ENCODE results near the gene NFATC4. TPM values are rescaled to one million over a fixed set of nuclear protein-coding genes. Genes with fewer than 3 reads are reported as not detected.
"Not testable (repeated sequence)": the region's sequence is repeated elsewhere in the genome, so short reads cannot be mapped to it uniquely, and the experiment has no call there.

Gene NFATC4
- total RNA-seq, 2 experiments from 2014 or later = not detected

- peaks cover 26% of the 10 kb centered on the region for H3K27me3 Mint-ChIP-seq
- ChIA-PET POLR2A (interaction anchor here (0.6 kb wide), 1 partner anchor 60 kb away, joined by 3 read pairs; no protein-coding TSS in a partner anchor), CTCF (interaction anchor here (0.9 to 3.0 kb wide), 4 partner anchors 23 to 61 kb away, joined by 3 to 12 read pairs (median 5); no protein-coding TSS in a partner anchor)
- no peaks in the 10 kb centered on the region for H3K9me3 Mint-ChIP-seq
- H3K4me1 Mint-ChIP-seq (ENCODE audit: low read depth) = peaks cover 24% of the 10 kb centered on the region
- H3K27ac Mint-ChIP-seq = no peak overlapping the region
- DNase-seq = no peak
- intact Hi-C loops (cut with micrococcal nuclease) = loop anchor here (5.0 kb wide), 1 partner anchor 38 kb away; no protein-coding TSS in a partner anchor
- H3K4me3 Mint-ChIP-seq = no peak overlapping the region
- H3K36me3 Mint-ChIP-seq = no peaks in the 10 kb centered on the region
Observed at GRCh38 chr14:24369907-24370687, 2.1 kb downstream of the NFATC4 start.

GRCh38 chr14:24370748-24371147 lies 2.8 kb downstream of the NFATC4 start:
- peaks cover 22% of the 10 kb centered on the region for H3K27me3 Mint-ChIP-seq
- H3K4me3 Mint-ChIP-seq = no peak overlapping the region
- no peaks in the 10 kb centered on the region for H3K9me3 Mint-ChIP-seq
- POLR2A ChIA-PET = interaction anchor here (1.3 kb wide), 1 partner anchor 61 kb away, joined by 7 read pairs; no protein-coding TSS in a partner anchor
- peaks cover 18% of the 10 kb centered on the region for H3K4me1 Mint-ChIP-seq (ENCODE audit: low read depth)
- no peaks in the 10 kb centered on the region for H3K36me3 Mint-ChIP-seq
- intact Hi-C loops (cut with micrococcal nuclease) = no loop called here
- no peak for DNase-seq
- no peak overlapping the region for H3K27ac Mint-ChIP-seq
- CTCF ChIA-PET = interaction anchor here (0.9 to 3.0 kb wide), 5 partner anchors 24 to 66 kb away, joined by 3 to 12 read pairs (median 3); no protein-coding TSS in a partner anchor

- H3K27ac Mint-ChIP-seq; intact Hi-C loops (cut with micrococcal nuclease); DNase-seq; H3K9me3 Mint-ChIP-seq; H3K36me3 Mint-ChIP-seq; H3K4me3 Mint-ChIP-seq: not testable (repeated sequence)
- ChIA-PET POLR2A (interaction anchor here (1.3 kb wide), 1 partner anchor 60 kb away, joined by 7 read pairs; no protein-coding TSS in a partner anchor), CTCF (interaction anchor here (1.0 to 3.0 kb wide), 5 partner anchors 9 to 65 kb away, joined by 3 to 12 read pairs (median 5); no protein-coding TSS in a partner anchor)
- Mint-ChIP-seq H3K27me3 (peaks cover 18% of the 10 kb centered on the region), H3K4me1 (ENCODE audit: low read depth) (peaks cover 13% of the 10 kb centered on the region)
Observed at GRCh38 chr14:24371605-24372004, 3.6 kb downstream of the NFATC4 start.

- DNase-seq = no peak
- ChIA-PET CTCF (interaction anchor here (0.9 to 3.0 kb wide), 4 partner anchors 11 to 59 kb away, joined by 3 to 12 read pairs (median 4); no protein-coding TSS in a partner anchor), POLR2A (no interaction called here)
- Mint-ChIP-seq H3K9me3 (no peaks in the 10 kb centered on the region), H3K36me3 (no peaks in the 10 kb centered on the region), H3K4me3 (no peak overlapping the region), H3K27me3 (peaks cover 11% of the 10 kb centered on the region), H3K4me1 (ENCODE audit: low read depth) (peaks cover 1% of the 10 kb centered on the region), H3K27ac (no peak overlapping the region)
- intact Hi-C loops (cut with micrococcal nuclease) = no loop called here
Observed at GRCh38 chr14:24372701-24373416, 4.9 kb downstream of the NFATC4 start.

GRCh38 chr14:24376448-24377070 lies 8.6 kb downstream of the NFATC4 start:
- no peaks in the 10 kb centered on the region for H3K9me3 Mint-ChIP-seq
- ChIA-PET CTCF (no interaction called here), POLR2A (no interaction called here)
- DNase-seq = no peak
- H3K4me1 Mint-ChIP-seq (ENCODE audit: low read depth) = peaks cover 2% of the 10 kb centered on the region
- H3K36me3 Mint-ChIP-seq = no peaks in the 10 kb centered on the region
- no peak overlapping the region for H3K27ac Mint-ChIP-seq
- H3K27me3 Mint-ChIP-seq = peaks cover 6% of the 10 kb centered on the region
- intact Hi-C loops (cut with micrococcal nuclease) = no loop called here
- no peak overlapping the region for H3K4me3 Mint-ChIP-seq

- ChIA-PET POLR2A (no interaction called here), CTCF (interaction anchor here (1.2 kb wide), 1 partner anchor 54 kb away, joined by 5 read pairs; no protein-coding TSS in a partner anchor)
- no peak overlapping the region for H3K4me3 Mint-ChIP-seq
- intact Hi-C loops (cut with micrococcal nuclease) = no loop called here
- peaks cover 6% of the 10 kb centered on the region for H3K27me3 Mint-ChIP-seq
- H3K9me3 Mint-ChIP-seq = no peaks in the 10 kb centered on the region
- no peak for DNase-seq
- peaks cover 3% of the 10 kb centered on the region for H3K4me1 Mint-ChIP-seq (ENCODE audit: low read depth)
- no peaks in the 10 kb centered on the region for H3K36me3 Mint-ChIP-seq
- H3K27ac Mint-ChIP-seq = no peak overlapping the region
Observed at GRCh38 chr14:24377126-24377525, 9.1 kb downstream of the NFATC4 start.

- POLR2A ChIA-PET = no interaction called here
Observed at GRCh38 chr14:24377657-24378056, 9.7 kb downstream of the NFATC4 start.

GRCh38 chr14:24378327-24378726 lies 10.3 kb downstream of the NFATC4 start:
- intact Hi-C loops (cut with micrococcal nuclease) = no loop called here
- Mint-ChIP-seq H3K4me1 (ENCODE audit: low read depth) (peaks cover 3% of the 10 kb centered on the region), H3K27ac (no peak overlapping the region), H3K27me3 (peaks cover 6% of the 10 kb centered on the region), H3K9me3 (no peaks in the 10 kb centered on the region), H3K4me3 (no peak overlapping the region), H3K36me3 (no peaks in the 10 kb centered on the region)
- DNase-seq = no peak
- ChIA-PET POLR2A (no interaction called here), CTCF (interaction anchor here (1.2 kb wide), 2 partner anchors 27 to 53 kb away, joined by 3 to 5 read pairs; no protein-coding TSS in a partner anchor)

More at GRCh38 chr14:24377657-24378056, 9.7 kb downstream of the NFATC4 start:
- no peak for DNase-seq
- H3K9me3 Mint-ChIP-seq = no peaks in the 10 kb centered on the region
- peaks cover 3% of the 10 kb centered on the region for H3K4me1 Mint-ChIP-seq (ENCODE audit: low read depth)
- H3K27ac Mint-ChIP-seq = no peak overlapping the region
- H3K4me3 Mint-ChIP-seq = no peak overlapping the region
- no peaks in the 10 kb centered on the region for H3K36me3 Mint-ChIP-seq
- CTCF ChIA-PET = interaction anchor here (1.2 kb wide), 2 partner anchors 28 to 54 kb away, joined by 3 to 5 read pairs; no protein-coding TSS in a partner anchor
- intact Hi-C loops (cut with micrococcal nuclease) = no loop called here
- H3K27me3 Mint-ChIP-seq = peaks cover 6% of the 10 kb centered on the region

GRCh38 chr14:24378981-24379906 lies 11.3 kb downstream of the NFATC4 start:
- Mint-ChIP-seq H3K36me3 (no peaks in the 10 kb centered on the region), H3K4me1 (ENCODE audit: low read depth) (peaks cover 3% of the 10 kb centered on the region), H3K27ac (no peak overlapping the region), H3K4me3 (no peak overlapping the region), H3K9me3 (no peaks in the 10 kb centered on the region), H3K27me3 (peaks cover 8% of the 10 kb centered on the region)
- ChIA-PET POLR2A (interaction anchor here (1.4 kb wide), 1 partner anchor 52 kb away, joined by 4 read pairs; no protein-coding TSS in a partner anchor), CTCF (interaction anchor here (1.2 to 1.6 kb wide), 3 partner anchors 46 to 58 kb away, joined by 3 to 8 read pairs (median 4); no protein-coding TSS in a partner anchor)
- DNase-seq = no peak
- intact Hi-C loops (cut with micrococcal nuclease) = no loop called here

- CTCF ChIA-PET = interaction anchor here (1.1 to 1.6 kb wide), 4 partner anchors 47 to 57 kb away, joined by 3 to 8 read pairs (median 4); no protein-coding TSS in a partner anchor
- intact Hi-C loops (cut with micrococcal nuclease) = no loop called here
- H3K27me3 Mint-ChIP-seq = peaks cover 8% of the 10 kb centered on the region
- no peaks in the 10 kb centered on the region for H3K36me3 Mint-ChIP-seq
- no peaks in the 10 kb centered on the region for H3K9me3 Mint-ChIP-seq
- H3K27ac Mint-ChIP-seq = no peak overlapping the region
- H3K4me1 Mint-ChIP-seq (ENCODE audit: low read depth) = peaks cover 3% of the 10 kb centered on the region
- POLR2A ChIA-PET = interaction anchor here (1.4 kb wide), 1 partner anchor 51 kb away, joined by 4 read pairs; no protein-coding TSS in a partner anchor
- no peak overlapping the region for H3K4me3 Mint-ChIP-seq
- DNase-seq = no peak
Observed at GRCh38 chr14:24379907-24380730, 12.1 kb downstream of the NFATC4 start.

All from activated CD4-positive, alpha-beta memory T cell treated with anti-CD3 and anti-CD28 coated beads for 36 hours (primary cell).